Right lobe of liver (tissue), 4 donors: Measurements from ENCODE around the gene DLG2.

Experiments
- CTCF ChIP-seq, 4 donors: fragments of 200-600 bp in 3 of 4; fragments of 450-650 bp in 1 of 4; IDR thresholded peaks; one replicate each; pipeline versions ENCODE4 v1.5.1 to v1.8.0; 2016 to 2022; ENCODE audit warnings: antibody characterized with exemption in 4 of 4, mild to moderate bottlenecking in 2 of 4
- POLR2A ChIP-seq: fragments of 450-650 bp; IDR thresholded peaks from one replicate; pipeline ENCODE4 v1.6.1; 2017; ENCODE audit warnings: antibody characterized with exemption, mild to moderate bottlenecking
- donor health status: DM: no; HTN: no; CAD: no.
- donor health status: DM: no; HTN: no; CAD: no.
- donor health status: DM: no; HTN: yes; CAD: no.

- TF ChIP-seq CTCF (IDR thresholded peaks at IDR 0.05) (no peak), POLR2A (no peak)
Observed at GRCh38 chr11:85310479-85310878, 316.7 kb downstream of the DLG2 start.
